Measurements from ENCODE around the gene CENPO. TPM values are rescaled to one million over a fixed set of nuclear protein-coding genes. Genes with fewer than 3 reads are reported as not detected.
"Not testable (repeated sequence)": the region's sequence is repeated elsewhere in the genome, so short reads cannot be mapped to it uniquely, and the experiment has no call there.

CENPO gene
- total RNA-seq, 1 donor from 2014 or later, result 3.0 TPM

- intact Hi-C loops (cut with DNase I), result loop anchor here (10.0 kb wide), 1 partner anchor 303 kb away; no protein-coding TSS in a partner anchor
- peak; percentile 56 for ATAC-seq
- DNase-seq (ENCODE audit: missing footprints), result no peak
Measured at GRCh38 chr2:24832073-24832461, 38.8 kb downstream of the CENPO start.

- DNase-seq (ENCODE audit: missing footprints) (no peak), ATAC-seq (no peak)
- intact Hi-C loops (cut with DNase I), result loop anchor here (10.0 kb wide), 1 partner anchor 302 kb away; no protein-coding TSS in a partner anchor
Measured at GRCh38 chr2:24832521-24832920, 39.3 kb downstream of the CENPO start.

GRCh38 chr2:24832931-24833701 is 39.9 kb downstream of the CENPO start:
- DNase-seq (ENCODE audit: missing footprints), result no peak
- intact Hi-C loops (cut with DNase I), result loop anchor here (10.0 kb wide), 1 partner anchor 302 kb away; no protein-coding TSS in a partner anchor

DNA sequence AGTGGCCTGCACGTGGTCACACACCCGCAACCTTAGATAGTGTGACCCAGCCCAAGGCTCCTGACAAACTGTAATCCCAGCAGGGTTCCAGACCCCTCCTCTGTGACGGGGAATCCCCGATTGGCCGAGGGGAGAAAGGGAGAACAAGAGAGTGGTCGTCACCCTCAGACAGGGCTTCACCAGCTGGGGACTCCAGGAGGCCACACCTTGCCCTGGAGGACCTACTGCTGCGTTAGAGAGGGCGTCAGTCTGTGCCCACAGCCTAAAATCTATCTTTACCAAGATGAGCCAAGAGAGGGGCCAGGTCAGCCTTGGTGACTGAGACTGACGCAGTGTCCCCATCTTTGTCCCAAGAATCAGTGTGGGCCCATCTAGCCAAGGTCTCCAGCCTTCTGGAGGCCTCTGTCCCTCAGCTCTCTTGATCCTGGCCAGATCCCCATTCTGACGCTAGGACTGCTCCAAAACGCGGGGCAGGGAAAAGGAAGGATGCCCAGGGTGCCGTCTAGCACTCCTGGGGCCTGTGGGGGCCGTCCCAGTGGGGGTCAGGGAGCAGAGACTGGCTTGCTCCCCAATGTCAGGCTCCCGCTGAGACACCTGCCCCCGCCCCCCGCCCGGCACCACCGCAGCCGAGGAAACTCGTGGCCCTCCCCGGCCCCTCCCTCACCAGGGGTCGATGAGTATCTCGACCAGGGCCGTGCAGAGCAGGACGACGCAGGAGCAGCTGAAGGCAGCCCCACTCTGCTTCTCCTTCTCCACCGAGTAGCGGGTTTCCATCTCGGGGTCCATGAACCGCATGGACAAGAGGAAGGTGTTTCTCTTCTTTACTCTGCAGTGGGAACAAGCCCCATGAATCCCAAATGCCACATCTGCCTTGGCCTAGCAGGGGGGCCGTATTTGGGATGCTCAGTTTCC is 40.9 kb downstream of the CENPO start:
- intact Hi-C loops (cut with DNase I), result loop anchor here (10.0 kb wide), 1 partner anchor 301 kb away; no protein-coding TSS in a partner anchor
- ATAC-seq, result no peak
- DNase-seq (ENCODE audit: missing footprints), result no peak

More at GRCh38 chr2:24832931-24833701, 39.9 kb downstream of the CENPO start:
- no peak for ATAC-seq

DNA sequence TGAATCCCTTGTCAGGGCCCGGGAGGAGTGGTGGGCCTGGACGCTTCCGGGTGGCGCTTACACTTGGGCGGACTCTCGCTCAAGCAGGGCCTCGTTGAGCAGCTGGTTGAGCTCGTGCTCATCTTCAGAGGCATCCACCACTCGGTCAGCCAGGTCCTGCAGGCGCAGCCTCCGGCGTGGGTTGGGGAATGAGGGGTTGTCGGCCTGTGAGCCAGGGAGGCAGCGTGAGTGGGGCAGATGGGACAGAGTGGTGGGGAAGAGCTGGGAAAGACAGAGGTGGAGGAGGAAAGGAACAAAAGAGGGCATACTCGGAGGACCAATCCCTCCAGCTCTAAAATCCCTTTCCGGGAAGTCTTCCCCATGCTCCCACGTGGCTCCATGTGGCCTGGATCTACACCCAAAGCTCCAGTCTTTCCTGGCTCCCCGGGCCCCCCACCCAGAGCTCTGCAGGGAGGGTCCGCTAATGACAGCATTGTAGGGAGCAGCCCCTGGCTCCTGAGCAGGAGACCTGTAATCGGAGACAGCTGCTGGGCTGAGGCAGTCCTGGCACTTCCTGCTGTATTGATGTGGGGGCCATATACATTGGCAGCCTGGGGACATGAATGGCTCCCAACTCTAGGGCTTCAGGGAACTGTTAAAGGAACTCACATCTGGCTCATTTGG is 41.6 kb downstream of the CENPO start:
- intact Hi-C loops (cut with DNase I), result loop anchor here (10.0 kb wide), 1 partner anchor 300 kb away; no protein-coding TSS in a partner anchor
- DNase-seq (ENCODE audit: missing footprints), result no peak
- no peak for ATAC-seq

GRCh38 chr2:24835411-24835810 is 42.2 kb downstream of the CENPO start:
- DNase-seq (ENCODE audit: missing footprints); ATAC-seq: not testable (repeated sequence)
- intact Hi-C loops (cut with DNase I), result loop anchor here (10.0 kb wide), 1 partner anchor 299 kb away; no protein-coding TSS in a partner anchor

DNA sequence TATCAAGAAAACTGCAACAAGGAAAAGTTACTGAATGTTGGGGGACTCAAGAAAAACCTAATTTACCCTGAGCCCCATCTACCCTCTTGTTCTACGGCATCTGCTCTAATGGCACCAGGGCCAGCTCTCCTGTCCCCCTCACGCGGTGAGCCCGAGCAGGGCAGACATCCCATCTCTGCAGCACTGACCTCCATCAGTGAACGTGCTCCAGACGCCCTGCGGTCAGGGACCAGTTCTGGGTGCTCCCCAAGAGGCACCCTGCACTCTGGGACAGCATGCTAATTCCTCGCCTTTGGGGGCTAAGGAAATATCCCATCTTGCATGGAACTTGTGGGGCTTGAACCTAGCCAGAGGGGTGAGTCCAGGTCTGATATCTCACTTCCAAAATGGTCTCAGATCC is 43.0 kb downstream of the CENPO start:
- ATAC-seq (no peak), DNase-seq (ENCODE audit: missing footprints) (no peak)
- intact Hi-C loops (cut with DNase I), result loop anchor here (10.0 kb wide), 1 partner anchor 299 kb away; no protein-coding TSS in a partner anchor

DNA sequence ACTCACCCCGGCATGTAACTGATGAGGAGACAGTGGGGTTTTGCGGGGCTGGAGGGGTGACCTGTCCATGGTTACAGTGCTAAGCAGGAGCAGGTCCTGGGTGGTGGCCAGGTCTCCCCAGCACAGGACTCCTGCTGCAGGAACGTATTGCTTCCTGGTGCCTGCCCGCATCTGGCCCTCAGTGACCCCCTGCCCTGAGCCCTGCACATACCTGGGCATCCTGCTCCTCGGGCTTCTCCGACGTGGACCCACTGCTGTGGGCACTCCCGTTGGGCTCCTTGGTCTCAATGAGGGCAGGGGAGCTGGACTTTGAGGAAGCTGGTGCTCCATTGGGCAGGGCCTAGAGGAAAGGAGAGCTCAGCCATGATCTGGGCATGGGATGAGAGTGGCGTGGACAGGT is 43.5 kb downstream of the CENPO start:
- ATAC-seq, result no peak
- intact Hi-C loops (cut with DNase I), result loop anchor here (10.0 kb wide), 1 partner anchor 298 kb away; no protein-coding TSS in a partner anchor

GRCh38 chr2:24837996-24838513 is 44.8 kb downstream of the CENPO start:
- no peak for ATAC-seq
- DNase-seq (ENCODE audit: missing footprints), result no peak
- intact Hi-C loops (cut with DNase I), result loop anchor here (10.0 kb wide), 1 partner anchor 297 kb away; no protein-coding TSS in a partner anchor

More for the DNA sequence above, 43.5 kb downstream of the CENPO start:
- DNase-seq (ENCODE audit: missing footprints), result no peak

- intact Hi-C loops (cut with DNase I), result loop anchor here (10.0 kb wide), 1 partner anchor 296 kb away; no protein-coding TSS in a partner anchor
- ATAC-seq (no peak), DNase-seq (ENCODE audit: missing footprints) (no peak)
Measured at GRCh38 chr2:24838541-24838940, 45.3 kb downstream of the CENPO start.

DNA sequence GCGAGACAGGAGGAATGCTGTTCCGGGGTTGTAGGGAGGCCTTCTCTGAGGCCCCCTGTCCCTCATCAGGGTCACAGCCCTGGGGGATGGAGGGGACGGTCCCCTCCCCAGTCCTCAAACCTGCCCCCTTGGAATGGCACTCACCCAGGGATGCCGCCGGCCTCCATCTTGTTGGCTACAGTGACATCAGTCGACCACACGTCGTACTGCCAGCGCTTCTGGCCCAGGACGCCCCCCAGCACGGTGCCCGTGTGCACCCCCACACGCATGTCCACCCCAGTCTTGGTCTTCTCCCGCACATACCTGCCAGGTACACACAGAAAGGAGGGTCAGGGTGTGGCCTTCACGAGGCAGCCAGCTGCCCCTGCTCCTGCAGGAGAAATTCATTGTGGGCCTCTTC is 46.5 kb downstream of the CENPO start:
- ATAC-seq (no peak), DNase-seq (ENCODE audit: missing footprints) (peak; percentile 51)
- intact Hi-C loops (cut with DNase I), result loop anchor here (10.0 kb wide), 1 partner anchor 295 kb away; no protein-coding TSS in a partner anchor

DNA sequence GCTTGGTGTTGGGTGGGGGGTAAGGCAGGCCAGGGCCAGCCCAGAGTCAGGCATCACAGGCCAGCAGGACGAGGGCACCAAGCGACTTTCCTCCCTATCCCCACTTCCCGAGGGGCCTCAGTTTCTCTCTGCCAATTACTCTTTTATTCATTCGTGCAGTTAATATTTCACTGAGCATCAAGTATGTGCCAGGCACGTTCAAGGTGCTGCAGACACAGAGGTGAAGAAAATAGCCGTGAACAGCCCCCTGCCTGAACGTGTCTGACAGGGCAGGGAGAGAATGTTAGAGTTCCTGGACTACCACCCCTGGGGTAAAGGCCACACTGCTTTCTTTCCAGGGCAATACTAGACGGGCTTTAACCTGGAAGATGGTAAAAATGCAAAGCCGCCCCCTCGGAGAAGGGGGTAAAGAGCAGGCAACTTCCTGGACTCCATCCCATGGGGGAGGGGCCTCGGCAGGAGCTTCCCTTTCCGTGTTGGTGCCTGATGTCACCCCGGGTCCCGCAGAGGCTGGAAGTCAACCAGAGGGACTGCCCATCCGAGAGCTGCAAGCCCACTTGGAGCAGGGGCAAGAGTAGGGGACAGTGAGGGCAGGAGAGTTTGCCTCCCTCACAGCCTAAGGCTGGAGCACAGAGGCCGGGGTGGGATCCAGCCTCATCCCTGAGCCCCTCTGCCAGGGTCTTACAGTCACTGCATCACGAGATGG is 47.1 kb downstream of the CENPO start:
- intact Hi-C loops (cut with DNase I), result no loop called here
- DNase-seq (ENCODE audit: missing footprints) (peak; percentile 62), ATAC-seq (no peak)

DNA sequence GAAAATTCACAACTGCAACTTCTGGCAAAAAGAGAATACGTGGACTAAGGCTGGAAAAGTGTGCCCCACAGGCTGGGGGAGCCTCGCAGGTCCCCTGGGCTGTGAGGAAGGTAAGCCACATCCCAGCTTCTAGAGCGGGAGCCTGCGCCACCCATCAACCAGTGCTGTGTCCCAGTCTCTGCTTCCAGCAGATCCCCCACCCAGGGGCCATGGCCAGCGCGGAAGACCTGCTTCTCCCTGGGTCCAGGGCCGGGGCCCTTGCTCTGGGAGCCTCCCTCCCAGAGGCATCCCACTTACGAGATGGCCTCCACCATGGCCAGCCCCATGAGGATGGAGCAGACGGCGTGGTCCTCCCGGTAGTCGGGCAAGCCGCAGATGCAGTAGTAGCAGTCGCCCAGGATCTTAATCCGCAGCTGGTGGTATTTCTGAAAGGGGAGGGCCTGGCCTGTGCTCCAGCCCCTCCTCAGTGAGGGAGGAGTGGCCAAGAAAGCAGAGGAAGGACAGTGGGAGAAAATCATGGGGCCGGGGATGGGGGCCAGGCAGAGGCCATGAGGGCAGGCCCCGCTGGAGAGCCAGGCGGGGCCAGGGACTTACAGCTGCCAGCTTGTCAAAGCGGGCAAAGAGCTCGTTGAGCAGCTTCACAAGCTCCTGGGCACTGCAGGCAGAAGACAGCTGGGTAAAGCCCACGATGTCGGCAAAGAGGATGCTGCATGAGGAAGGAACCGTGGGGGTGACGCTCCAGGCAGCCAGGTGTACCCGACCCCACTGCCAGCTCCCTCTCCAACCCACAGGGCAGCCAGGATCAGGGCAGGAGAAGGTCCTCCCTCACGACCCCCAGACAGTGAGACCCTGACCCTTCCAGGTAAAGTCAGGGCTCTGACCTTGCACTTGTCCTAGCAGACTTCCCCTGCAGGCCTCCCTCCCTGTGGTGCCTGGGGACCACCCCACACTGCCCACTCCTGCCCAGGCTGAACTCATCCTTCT is 48.0 kb downstream of the CENPO start:
- intact Hi-C loops (cut with DNase I), result no loop called here
- DNase-seq (ENCODE audit: missing footprints), result peak; percentile 46
- no peak for ATAC-seq

- intact Hi-C loops (cut with DNase I), result no loop called here
- DNase-seq (ENCODE audit: missing footprints) (peak; percentile 53), ATAC-seq (no peak)
Measured at GRCh38 chr2:24842081-24843050, 49.1 kb downstream of the CENPO start.

DNA sequence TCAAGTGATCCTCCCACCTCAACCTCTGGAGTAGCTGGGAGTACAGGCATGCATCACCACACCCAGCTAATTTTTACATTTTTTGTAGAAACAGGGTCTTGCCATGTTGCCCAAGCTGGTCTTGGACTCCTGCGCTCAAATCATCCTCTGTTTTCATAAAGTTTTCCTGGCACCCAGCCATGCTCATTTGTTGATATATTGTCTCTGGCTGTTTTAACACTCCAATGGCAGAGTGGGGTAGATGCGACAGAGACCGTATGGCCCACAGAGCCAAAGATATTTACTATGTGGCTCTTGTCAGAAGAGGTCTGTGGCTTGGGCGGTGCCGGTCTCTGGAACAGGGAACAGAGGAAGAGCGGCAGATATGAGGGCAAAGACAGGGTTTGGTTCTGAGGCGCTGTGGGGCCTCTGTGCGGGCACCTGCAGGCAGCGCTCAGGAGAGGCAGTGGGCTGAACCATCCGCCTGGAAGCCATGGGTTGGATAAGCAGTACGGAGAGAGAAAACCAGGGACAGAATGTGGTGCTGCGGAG is 50.2 kb downstream of the CENPO start:
- intact Hi-C loops (cut with DNase I), result no loop called here
- peak; percentile 6 for ATAC-seq
- peak; percentile 39 for DNase-seq (ENCODE audit: missing footprints)
